B cell (primary cell): ENCODE measurements around the gene GNB3.

Source experiments
- EZH2 ChIP-seq: IDR thresholded peaks from 2 replicates; pipeline ENCODE4 v1.6.1; 2012; ENCODE audit warnings: borderline replicate concordance, low read depth, mild to moderate bottlenecking, moderate library complexity, low read length; ENCODE audit not compliant: insufficient read depth, poor library complexity, severe bottlenecking
- TF ChIP-seq, protein P1 (sequence below): fragments of 200-600 bp; IDR thresholded peaks from one replicate; pipeline ENCODE4 v1.8.0; 2022; ENCODE audit warnings: antibody characterized with exemption, mild to moderate bottlenecking

DNA sequence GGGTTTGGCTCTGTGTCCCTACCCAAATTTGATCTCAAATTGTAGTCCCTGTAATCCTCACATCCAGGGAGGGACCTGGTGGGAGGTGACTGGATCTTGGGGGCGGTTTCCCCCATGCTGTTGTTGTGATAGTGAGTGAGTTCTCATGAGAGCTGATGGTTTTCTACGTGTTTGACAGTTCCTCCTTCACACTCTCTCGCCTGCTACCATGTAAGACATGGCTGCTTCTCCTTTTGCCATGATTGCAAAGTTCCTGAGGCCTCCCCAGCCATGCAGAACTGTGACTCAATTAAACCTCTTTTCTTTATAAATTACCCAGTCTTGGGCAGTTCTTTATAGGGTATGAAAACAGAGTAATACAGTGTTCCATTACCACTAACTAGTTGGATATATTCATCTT is 53.6 kb downstream of the GNB3 start:
- TF ChIP-seq, protein P1, sequence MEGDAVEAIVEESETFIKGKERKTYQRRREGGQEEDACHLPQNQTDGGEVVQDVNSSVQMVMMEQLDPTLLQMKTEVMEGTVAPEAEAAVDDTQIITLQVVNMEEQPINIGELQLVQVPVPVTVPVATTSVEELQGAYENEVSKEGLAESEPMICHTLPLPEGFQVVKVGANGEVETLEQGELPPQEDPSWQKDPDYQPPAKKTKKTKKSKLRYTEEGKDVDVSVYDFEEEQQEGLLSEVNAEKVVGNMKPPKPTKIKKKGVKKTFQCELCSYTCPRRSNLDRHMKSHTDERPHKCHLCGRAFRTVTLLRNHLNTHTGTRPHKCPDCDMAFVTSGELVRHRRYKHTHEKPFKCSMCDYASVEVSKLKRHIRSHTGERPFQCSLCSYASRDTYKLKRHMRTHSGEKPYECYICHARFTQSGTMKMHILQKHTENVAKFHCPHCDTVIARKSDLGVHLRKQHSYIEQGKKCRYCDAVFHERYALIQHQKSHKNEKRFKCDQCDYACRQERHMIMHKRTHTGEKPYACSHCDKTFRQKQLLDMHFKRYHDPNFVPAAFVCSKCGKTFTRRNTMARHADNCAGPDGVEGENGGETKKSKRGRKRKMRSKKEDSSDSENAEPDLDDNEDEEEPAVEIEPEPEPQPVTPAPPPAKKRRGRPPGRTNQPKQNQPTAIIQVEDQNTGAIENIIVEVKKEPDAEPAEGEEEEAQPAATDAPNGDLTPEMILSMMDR, result no peak
- no peak for TF ChIP-seq EZH2
